HL-60 (cell line): ENCODE measurements around the gene RANGRF.

ENCODE experiments used
- GABPA ChIP-seq: IDR thresholded peaks from 2 replicates; pipeline ENCODE4 v1.6.1; 2012; ENCODE audit warnings: low read depth
- POLR2AphosphoS5 ChIP-seq: IDR thresholded peaks from 2 replicates; pipeline ENCODE4 v1.6.1; 2012; ENCODE audit warnings: low read depth
- SPI1 ChIP-seq: IDR thresholded peaks from 2 replicates; pipeline ENCODE4 v1.6.1; 2012; ENCODE audit warnings: low read depth, mild to moderate bottlenecking, borderline replicate concordance
- TF ChIP-seq, protein P1 (sequence below): IDR thresholded peaks from one replicate; pipeline ENCODE4 v1.5.1; 2011; ENCODE audit warnings: low read length, control low read depth, inconsistent platforms; ENCODE audit not compliant: insufficient read depth
- TF ChIP-seq, protein P2 (sequence below): IDR thresholded peaks from 2 replicates; pipeline ENCODE4 v1.6.1; 2012; ENCODE audit warnings: low read depth; ENCODE audit not compliant: insufficient replicate concordance

DNA sequence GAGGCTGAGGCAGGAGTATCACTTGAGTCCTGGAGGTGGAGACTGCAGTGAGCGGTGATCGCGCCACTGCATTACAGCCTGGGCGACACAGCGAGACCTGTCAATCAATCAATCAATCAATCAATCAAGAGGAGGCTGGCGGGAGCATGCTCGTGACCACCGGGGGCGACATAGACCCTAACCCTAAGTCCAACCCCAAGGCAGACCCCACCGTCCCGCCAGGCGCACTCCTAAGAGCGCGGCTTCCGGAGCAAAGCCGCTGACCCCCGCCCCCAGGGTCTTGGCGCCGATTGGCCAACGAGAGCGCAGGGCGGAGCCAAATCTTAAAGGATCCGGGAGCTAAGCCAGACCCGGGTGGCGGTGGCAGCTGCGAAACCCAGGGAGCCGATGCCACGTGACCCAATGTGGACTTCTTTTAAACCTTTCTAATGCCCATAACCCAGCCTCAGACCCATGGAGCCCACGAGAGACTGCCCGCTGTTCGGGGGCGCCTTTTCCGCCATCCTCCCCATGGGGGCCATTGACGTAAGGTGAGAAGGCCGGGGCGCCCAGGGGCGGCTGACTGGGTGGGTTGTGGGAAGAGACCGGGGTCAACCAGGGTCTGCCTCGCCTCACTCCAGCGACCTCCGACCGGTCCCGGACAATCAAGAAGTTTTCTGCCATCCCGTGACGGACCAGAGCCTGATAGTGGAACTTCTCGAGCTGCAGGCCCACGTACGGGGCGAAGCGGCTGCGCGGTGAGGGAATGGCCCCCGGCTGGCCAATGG lies at the start of gene RANGRF:
- TF ChIP-seq POLR2AphosphoS5 (no peak; the same call in 1 of the 2 replicates), GABPA (no peak), SPI1 (no peak)
- TF ChIP-seq, protein P1, sequence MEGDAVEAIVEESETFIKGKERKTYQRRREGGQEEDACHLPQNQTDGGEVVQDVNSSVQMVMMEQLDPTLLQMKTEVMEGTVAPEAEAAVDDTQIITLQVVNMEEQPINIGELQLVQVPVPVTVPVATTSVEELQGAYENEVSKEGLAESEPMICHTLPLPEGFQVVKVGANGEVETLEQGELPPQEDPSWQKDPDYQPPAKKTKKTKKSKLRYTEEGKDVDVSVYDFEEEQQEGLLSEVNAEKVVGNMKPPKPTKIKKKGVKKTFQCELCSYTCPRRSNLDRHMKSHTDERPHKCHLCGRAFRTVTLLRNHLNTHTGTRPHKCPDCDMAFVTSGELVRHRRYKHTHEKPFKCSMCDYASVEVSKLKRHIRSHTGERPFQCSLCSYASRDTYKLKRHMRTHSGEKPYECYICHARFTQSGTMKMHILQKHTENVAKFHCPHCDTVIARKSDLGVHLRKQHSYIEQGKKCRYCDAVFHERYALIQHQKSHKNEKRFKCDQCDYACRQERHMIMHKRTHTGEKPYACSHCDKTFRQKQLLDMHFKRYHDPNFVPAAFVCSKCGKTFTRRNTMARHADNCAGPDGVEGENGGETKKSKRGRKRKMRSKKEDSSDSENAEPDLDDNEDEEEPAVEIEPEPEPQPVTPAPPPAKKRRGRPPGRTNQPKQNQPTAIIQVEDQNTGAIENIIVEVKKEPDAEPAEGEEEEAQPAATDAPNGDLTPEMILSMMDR: no peak
- TF ChIP-seq, protein P2, sequence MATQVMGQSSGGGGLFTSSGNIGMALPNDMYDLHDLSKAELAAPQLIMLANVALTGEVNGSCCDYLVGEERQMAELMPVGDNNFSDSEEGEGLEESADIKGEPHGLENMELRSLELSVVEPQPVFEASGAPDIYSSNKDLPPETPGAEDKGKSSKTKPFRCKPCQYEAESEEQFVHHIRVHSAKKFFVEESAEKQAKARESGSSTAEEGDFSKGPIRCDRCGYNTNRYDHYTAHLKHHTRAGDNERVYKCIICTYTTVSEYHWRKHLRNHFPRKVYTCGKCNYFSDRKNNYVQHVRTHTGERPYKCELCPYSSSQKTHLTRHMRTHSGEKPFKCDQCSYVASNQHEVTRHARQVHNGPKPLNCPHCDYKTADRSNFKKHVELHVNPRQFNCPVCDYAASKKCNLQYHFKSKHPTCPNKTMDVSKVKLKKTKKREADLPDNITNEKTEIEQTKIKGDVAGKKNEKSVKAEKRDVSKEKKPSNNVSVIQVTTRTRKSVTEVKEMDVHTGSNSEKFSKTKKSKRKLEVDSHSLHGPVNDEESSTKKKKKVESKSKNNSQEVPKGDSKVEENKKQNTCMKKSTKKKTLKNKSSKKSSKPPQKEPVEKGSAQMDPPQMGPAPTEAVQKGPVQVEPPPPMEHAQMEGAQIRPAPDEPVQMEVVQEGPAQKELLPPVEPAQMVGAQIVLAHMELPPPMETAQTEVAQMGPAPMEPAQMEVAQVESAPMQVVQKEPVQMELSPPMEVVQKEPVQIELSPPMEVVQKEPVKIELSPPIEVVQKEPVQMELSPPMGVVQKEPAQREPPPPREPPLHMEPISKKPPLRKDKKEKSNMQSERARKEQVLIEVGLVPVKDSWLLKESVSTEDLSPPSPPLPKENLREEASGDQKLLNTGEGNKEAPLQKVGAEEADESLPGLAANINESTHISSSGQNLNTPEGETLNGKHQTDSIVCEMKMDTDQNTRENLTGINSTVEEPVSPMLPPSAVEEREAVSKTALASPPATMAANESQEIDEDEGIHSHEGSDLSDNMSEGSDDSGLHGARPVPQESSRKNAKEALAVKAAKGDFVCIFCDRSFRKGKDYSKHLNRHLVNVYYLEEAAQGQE: no peak
